Colonic mucosa (tissue), 4 donors: ENCODE data around the gene NDUFS6. TPM values are rescaled to one million over a fixed set of nuclear protein-coding genes. Genes with fewer than 3 reads are reported as not detected.
"Not testable (repeated sequence)": the region's sequence is repeated elsewhere in the genome, so short reads cannot be mapped to it uniquely, and the experiment has no call there.

Experiments used
- DNase-seq: peaks from one replicate; pipeline ENCODE4 v3.0.0-alpha.2; 2020
- H3K27ac ChIP-seq: fragments of 200-600 bp; one replicate; pipeline ENCODE4 v1.8.0; 2021
- H3K27me3 ChIP-seq: fragments of 200-600 bp; one replicate; pipeline ENCODE4 v1.8.0; 2021
- H3K36me3 ChIP-seq: fragments of 200-600 bp; one replicate; pipeline ENCODE4 v1.8.0; 2021
- H3K4me1 ChIP-seq: fragments of 200-600 bp; one replicate; pipeline ENCODE4 v1.8.0; 2021; ENCODE audit warnings: mild to moderate bottlenecking
- H3K4me3 ChIP-seq: fragments of 200-600 bp; one replicate; pipeline ENCODE4 v1.8.0; 2021
- H3K9ac ChIP-seq, 2 donors: one replicate each; pipeline ENCODE4 v1.7.0; 2013; ENCODE audit warnings: control low read depth in 2 of 2, low read depth in 2 of 2, low read length in 2 of 2
- H3K9me3 ChIP-seq: fragments of 200-600 bp; one replicate; pipeline ENCODE4 v1.8.0; 2021
- CTCF ChIP-seq: fragments of 200-600 bp; IDR thresholded peaks from one replicate; pipeline ENCODE4 v1.8.0; 2022; ENCODE audit warnings: antibody characterized with exemption, mild to moderate bottlenecking
- intact Hi-C: fragments of 100-400 bp; cut with DNase I; formaldehyde crosslinking; loops from one replicate; pipeline ENCODE4 v1.14.1; 2022
- total RNA-seq, 2 donors: library from RNA; stranded (reverse); fragmentation: NEBNext Ultra II Directional in 1 of 2; extraction: Animal tissue kit (Norgen Biotek cat#: 25700) in 1 of 2; gene quantifications; one replicate each; pipeline ENCODE4 v1.2.1, GENCODE V29; 2021
- donor health status: healthy.
- donor health status: DM: no; HTN: no; CAD: no.
- donor health status: DM: no; HTN: no; CAD: no.

NDUFS6 gene
- total RNA-seq, 2 donors from 2014 or later, result 43.2 to 70.7 TPM

GRCh38 chr5:1840741-1841521 is 39.7 kb downstream of the NDUFS6 start:
- Histone ChIP-seq H3K9ac (no peak overlapping the region), H3K9me3 (no peaks in the 10 kb centered on the region), H3K4me1 (no peaks in the 10 kb centered on the region), H3K27me3 (no peaks in the 10 kb centered on the region), H3K36me3 (no peaks in the 10 kb centered on the region), H3K27ac (no peak overlapping the region), H3K4me3 (no peak overlapping the region)
- no peak for TF ChIP-seq CTCF
- intact Hi-C loops, result no loop called here
- no peak for DNase-seq

- no peak overlapping the region for H3K27ac ChIP-seq
- intact Hi-C loops, result no loop called here
- no peak for DNase-seq
- no peaks in the 10 kb centered on the region for H3K9me3 ChIP-seq
- no peaks in the 10 kb centered on the region for H3K36me3 ChIP-seq
- H3K9ac ChIP-seq, result no peak overlapping the region
- TF ChIP-seq CTCF, result no peak
- no peak overlapping the region for H3K4me3 ChIP-seq
- H3K27me3 ChIP-seq, result no peaks in the 10 kb centered on the region
- no peaks in the 10 kb centered on the region for H3K4me1 ChIP-seq
Observed at GRCh38 chr5:1842004-1842819, 41.0 kb downstream of the NDUFS6 start.

GRCh38 chr5:1843761-1844160 is 42.6 kb downstream of the NDUFS6 start:
- intact Hi-C loops, H3K27me3 ChIP-seq, H3K9me3 ChIP-seq, H3K9ac ChIP-seq, DNase-seq, H3K4me3 ChIP-seq, H3K36me3 ChIP-seq, H3K27ac ChIP-seq, H3K4me1 ChIP-seq: not testable (repeated sequence)

GRCh38 chr5:1844708-1845436 is 43.7 kb downstream of the NDUFS6 start:
- Histone ChIP-seq H3K36me3 (no peaks in the 10 kb centered on the region), H3K9ac (no peak overlapping the region), H3K9me3 (no peaks in the 10 kb centered on the region), H3K27ac (no peak overlapping the region), H3K4me1 (no peaks in the 10 kb centered on the region), H3K27me3 (no peaks in the 10 kb centered on the region), H3K4me3 (no peak overlapping the region)
- TF ChIP-seq CTCF, result no peak
- intact Hi-C loops, result no loop called here
- no peak for DNase-seq

GRCh38 chr5:1845696-1846095 is 44.5 kb downstream of the NDUFS6 start:
- H3K9me3 ChIP-seq, result no peaks in the 10 kb centered on the region
- intact Hi-C loops, result no loop called here
- H3K27me3 ChIP-seq, result no peaks in the 10 kb centered on the region
- no peaks in the 10 kb centered on the region for H3K36me3 ChIP-seq
- no peak for DNase-seq
- H3K9ac ChIP-seq, result no peak overlapping the region
- H3K4me1 ChIP-seq, result no peaks in the 10 kb centered on the region
- H3K4me3 ChIP-seq, result no peak overlapping the region
- no peak for TF ChIP-seq CTCF
- no peak overlapping the region for H3K27ac ChIP-seq
